AG04449 (cell line): ENCODE results near the gene ZBTB32.

Source experiments
- CTCF ChIA-PET: fragments of 350-600 bp; formaldehyde crosslinking; extraction: SDS; loops from one replicate; lab custom pipeline; 2021; ENCODE audit warnings: antibody characterized with exemption; lab: Yijun Ruan, JAX
- POLR2A ChIA-PET: fragments of 400-600, 350-600 bp; formaldehyde crosslinking; extraction: SDS; loops from one replicate; lab custom pipeline; 2020; ENCODE audit warnings: antibody characterized with exemption, inconsistent platforms; lab: Yijun Ruan, JAX
- DNase-seq: peaks from one replicate; pipeline ENCODE4 v3.0.0-alpha.2; 2010; ENCODE audit warnings: low read depth, low spot score
- H3K4me3 ChIP-seq: 2 replicates; pipeline ENCODE4 v1.5.1; 2011; ENCODE audit warnings: low read depth, mild to moderate bottlenecking, control low read depth, low read length
- TF ChIP-seq, protein P1 (sequence below): IDR thresholded peaks from one replicate; pipeline ENCODE4 v1.5.1; 2011; ENCODE audit warnings: mild to moderate bottlenecking, moderate library complexity, low read length, control low read depth, inconsistent platforms; ENCODE audit not compliant: insufficient read depth; ENCODE audit errors: missing control alignments

ZBTB32 gene

DNA sequence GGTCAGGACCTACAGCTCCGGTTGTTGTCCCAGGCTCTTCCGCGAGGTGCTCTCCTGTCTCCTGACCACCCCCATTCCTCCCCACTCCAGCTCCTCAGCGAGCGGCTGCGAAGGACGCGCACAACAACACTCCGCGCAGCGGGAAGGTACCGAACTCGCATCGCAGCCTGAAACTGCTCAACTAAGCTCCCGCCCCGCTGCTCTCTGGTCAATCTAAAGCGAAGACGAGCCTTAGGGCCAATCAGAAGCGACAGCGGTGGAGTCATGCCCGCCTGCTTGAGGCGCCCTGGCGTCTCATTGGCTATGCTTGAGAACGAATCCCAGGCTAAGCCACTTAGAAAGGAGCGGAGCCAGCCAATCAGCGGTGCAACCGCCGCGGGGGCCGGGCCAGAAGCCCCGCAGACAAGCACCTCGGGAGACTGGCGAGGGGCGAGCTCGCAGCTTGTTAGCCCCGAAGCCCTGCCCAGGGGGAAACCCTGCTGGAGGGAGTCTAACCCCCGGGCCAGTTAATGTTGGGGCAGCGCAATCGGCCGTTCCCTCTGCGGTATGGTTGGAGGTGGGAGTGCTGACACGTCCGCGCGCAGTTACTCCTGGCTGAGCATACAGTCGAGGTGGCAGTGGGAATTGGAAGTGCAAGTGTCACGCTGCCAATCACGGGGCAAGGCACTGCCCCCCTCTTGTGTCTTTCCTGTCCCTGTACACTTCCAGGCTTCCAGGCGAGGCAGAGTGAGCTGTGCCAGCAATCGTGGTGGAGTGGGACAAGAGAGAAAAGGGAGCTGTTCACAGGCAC, 1.9 kb upstream of the ZBTB32 start:
- TF ChIP-seq, protein P1, sequence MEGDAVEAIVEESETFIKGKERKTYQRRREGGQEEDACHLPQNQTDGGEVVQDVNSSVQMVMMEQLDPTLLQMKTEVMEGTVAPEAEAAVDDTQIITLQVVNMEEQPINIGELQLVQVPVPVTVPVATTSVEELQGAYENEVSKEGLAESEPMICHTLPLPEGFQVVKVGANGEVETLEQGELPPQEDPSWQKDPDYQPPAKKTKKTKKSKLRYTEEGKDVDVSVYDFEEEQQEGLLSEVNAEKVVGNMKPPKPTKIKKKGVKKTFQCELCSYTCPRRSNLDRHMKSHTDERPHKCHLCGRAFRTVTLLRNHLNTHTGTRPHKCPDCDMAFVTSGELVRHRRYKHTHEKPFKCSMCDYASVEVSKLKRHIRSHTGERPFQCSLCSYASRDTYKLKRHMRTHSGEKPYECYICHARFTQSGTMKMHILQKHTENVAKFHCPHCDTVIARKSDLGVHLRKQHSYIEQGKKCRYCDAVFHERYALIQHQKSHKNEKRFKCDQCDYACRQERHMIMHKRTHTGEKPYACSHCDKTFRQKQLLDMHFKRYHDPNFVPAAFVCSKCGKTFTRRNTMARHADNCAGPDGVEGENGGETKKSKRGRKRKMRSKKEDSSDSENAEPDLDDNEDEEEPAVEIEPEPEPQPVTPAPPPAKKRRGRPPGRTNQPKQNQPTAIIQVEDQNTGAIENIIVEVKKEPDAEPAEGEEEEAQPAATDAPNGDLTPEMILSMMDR, result no peak
- ChIA-PET POLR2A (interaction anchor here (0.6 to 1.5 kb wide), 6 partner anchors 8 to 112 kb away, joined by 3 to 4 read pairs (median 3); partner anchors contain the start of genes COX6B1 and IGFLR1), CTCF (interaction anchor here (0.6 to 3.3 kb wide), 8 partner anchors 8 to 230 kb away, joined by 3 to 28 read pairs (median 4); no protein-coding TSS in a partner anchor)
- peak; percentile 88 for DNase-seq
- H3K4me3 ChIP-seq, result peak overlapping the region; percentile 69

DNA sequence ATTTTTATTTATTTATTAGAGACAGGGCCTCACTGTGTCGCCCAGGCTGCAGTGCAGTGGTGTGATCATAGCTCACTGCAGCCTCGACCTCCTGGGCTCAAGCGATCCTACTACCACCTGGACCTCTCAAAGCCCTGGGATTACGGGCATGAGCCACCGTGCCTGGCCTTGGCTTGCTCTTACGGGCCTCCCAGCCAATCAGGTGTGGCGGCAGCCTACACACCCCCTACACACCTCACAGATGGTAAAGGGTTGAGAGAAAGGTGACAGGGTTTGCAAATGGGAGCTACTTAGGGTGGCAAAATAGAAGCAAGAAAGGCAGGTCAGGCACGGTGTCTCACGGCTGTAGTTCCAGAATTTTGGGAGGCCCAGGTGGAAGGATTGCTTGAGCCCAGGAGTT, 1.0 kb upstream of the ZBTB32 start:
- CTCF ChIA-PET, result interaction anchor here (1.4 to 3.3 kb wide), 4 partner anchors 9 to 13 kb away, joined by 4 to 28 read pairs (median 8); no protein-coding TSS in a partner anchor
- no peak for DNase-seq
- no peak overlapping the region for H3K4me3 ChIP-seq
- POLR2A ChIA-PET, result interaction anchor here (0.6 to 1.5 kb wide), 2 partner anchors 7 to 9 kb away, joined by 3 to 4 read pairs; no protein-coding TSS in a partner anchor
- TF ChIP-seq, protein P1, result no peak

DNA sequence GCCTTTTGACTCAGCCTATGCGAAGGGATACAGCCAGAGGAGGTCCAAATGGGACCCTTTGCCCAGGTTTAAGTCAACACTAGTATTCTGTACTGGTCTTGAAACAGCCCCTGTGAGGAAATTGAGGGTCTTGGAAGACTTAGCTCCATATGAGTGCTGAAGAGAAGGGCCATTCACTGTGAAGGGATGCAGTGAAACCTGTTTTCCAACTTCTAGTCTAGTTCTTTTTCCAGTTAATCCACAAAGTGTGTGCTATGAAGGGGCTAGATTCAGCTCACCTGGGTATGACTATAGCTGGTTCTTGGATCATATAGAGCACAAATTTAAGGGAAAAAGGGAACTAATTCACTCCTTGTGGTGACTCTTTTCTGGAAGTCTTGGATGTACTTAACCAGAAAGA, 4.0 kb downstream of the ZBTB32 start:
- TF ChIP-seq, protein P1, result no peak
- ChIA-PET CTCF (interaction anchor here (0.7 to 1.8 kb wide), 2 partner anchors 14 to 16 kb away, joined by 3 to 8 read pairs; no protein-coding TSS in a partner anchor), POLR2A (no interaction called here)
- no peak for DNase-seq
- no peak overlapping the region for H3K4me3 ChIP-seq

DNA sequence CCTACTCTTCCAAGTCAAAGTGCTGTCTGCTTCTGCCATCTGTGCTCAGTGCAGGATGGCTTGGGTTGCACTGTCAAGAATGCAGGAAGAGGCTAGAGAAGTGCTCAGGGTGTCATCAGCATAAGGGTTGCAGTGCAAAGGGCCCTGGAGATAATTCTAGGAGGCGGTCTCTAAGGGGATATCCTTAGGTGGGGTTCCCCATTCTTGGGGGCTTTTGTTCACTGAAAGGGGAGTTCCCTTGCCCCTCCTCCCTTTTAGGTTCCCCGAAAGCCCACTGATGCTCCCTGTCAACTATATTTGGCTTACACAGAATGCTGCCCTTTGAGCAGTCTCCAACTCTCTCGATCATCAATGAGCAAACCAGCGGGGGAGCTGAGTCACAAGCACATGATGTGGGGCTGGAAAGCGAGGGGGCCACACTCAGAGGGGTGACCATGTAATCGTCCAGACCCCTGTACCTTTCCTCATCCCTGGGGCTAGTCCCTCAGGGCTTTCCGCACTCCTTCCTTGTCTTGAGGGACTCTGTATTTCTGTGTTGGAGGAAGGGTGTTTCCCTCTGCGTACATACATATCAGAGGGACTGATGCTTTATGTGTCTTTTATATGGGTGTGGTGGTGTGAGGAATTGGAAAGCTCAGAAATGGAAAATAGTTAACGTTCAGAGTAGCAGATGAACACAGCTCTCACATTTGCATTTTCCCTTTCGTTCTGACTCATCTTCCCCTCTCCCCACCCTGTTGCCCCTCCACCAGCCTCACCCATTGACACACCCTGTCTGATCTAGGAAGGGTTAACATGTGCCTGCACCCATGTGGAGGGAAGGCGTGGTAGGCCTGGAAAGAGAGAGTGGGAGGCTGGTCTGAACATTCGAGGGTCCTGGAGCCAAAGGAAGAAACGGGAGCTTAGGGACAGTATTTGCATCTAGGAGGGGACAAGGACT, 6.7 kb downstream of the ZBTB32 start:
- no peak for DNase-seq
- ChIA-PET CTCF (interaction anchor here (0.8 to 5.4 kb wide), 5 partner anchors 9 to 162 kb away, joined by 3 to 23 read pairs (median 4); no protein-coding TSS in a partner anchor), POLR2A (interaction anchor here (0.6 to 1.7 kb wide), 3 partner anchors 8 to 710 kb away, joined by 3 to 5 read pairs (median 4); no protein-coding TSS in a partner anchor)
- TF ChIP-seq, protein P1, result no peak
- H3K4me3 ChIP-seq, result no peak overlapping the region

DNA sequence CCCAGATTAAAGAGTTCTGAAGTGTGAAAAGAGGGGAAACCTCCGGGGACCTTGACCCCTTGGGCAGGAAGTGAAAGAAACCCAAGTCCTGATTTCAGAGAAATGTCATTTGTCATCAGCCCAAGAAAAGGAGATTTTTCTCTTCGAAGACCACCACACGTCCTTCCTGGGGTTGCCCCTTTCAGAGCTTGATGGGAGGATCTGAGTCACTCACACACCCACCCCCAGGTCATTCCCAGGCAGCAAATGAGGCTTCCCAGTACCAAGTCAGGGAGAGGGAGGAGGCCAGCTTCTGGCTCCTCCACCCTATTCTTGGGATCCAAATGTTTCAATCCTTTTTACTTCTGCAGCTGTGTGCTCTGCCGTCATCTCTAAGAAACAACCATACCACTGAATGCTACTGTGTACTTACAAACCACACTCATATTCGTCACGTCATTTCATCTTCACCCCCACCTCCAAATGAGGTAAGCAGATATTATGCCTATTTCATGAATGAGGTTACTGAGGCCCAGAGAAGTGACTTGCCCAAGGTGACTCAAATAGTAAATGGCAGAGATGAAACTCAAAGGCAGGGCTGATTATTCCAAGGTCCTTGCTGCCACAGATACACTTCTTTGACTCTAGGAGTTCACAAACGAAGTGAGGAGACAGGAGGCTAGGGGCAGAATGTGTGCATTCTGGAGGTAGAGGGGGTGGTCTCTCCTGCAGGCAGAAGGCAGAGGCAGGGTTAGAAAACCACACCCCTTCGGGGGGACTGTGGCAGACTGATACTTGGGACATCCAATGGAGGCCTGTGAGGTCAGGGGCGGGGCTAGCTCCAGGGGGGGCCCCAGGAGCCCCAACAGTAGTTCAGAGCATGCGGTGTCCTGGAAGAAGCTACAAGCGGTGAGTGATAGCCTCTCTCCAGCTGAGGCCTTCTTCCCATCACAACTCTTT, 8.5 kb downstream of the ZBTB32 start:
- ChIA-PET POLR2A (interaction anchor here (1.7 kb wide), 1 partner anchor 10 kb away, joined by 4 read pairs; no protein-coding TSS in a partner anchor), CTCF (interaction anchor here (1.0 to 5.4 kb wide), 3 partner anchors 8 to 164 kb away, joined by 3 to 23 read pairs (median 19); partner anchors contain the start of gene ZBTB32)
- DNase-seq, result no peak
- TF ChIP-seq, protein P1, result no peak
- no peak overlapping the region for H3K4me3 ChIP-seq
